Cardiac fibroblast (primary cell): ENCODE data around the gene PDE6G.
"Not testable (repeated sequence)": the region's sequence is repeated elsewhere in the genome, so short reads cannot be mapped to it uniquely, and the experiment has no call there.

Source experiments
- DNase-seq, 2 donors: peaks; one replicate each; pipeline versions ENCODE4 v3.0.0 to v3.0.0-alpha.2; 2010; ENCODE audit warnings: low read depth in 2 of 2
- H3K4me3 ChIP-seq, 2 donors: replicated peaks in 1 of 2; 1 replicate in 1 of 2; 2 replicates in 1 of 2; pipeline ENCODE4 v1.5.1; 2011; ENCODE audit warnings: low read depth in 2 of 2, low read length in 2 of 2, mild to moderate bottlenecking in 2 of 2, moderate library complexity in 1 of 2
- CTCF ChIP-seq: IDR thresholded peaks from one replicate; pipeline ENCODE4 v1.5.1; 2011; ENCODE audit warnings: low read depth, mild to moderate bottlenecking, low read length, inconsistent platforms

PDE6G gene

GRCh38 chr17:81636505-81637288 is 19.6 kb downstream of the PDE6G start, which contains the start of the genes NPLOC4 and TSPAN10:
TSS of gene NPLOC4 (minus strand) at chr17:81637112. CDS start at chr17:81636930, 182 bp downstream.
TSS of gene TSPAN10 (plus strand) at chr17:81637196. CDS start at chr17:81642413, 5,217 bp downstream.
- no peak for TF ChIP-seq CTCF
- peak within 1 kb of the TSS; percentile 65 to 91 for H3K4me3 ChIP-seq
- peak; percentile 85 to 90 for DNase-seq

GRCh38 chr17:81635973-81636504 is 20.3 kb downstream of the PDE6G start:
- TF ChIP-seq CTCF: no peak
- H3K4me3 ChIP-seq: peak overlapping the region; percentile 65 to 91
- DNase-seq: peak in 1 of 2 donors; percentile 65

- TF ChIP-seq CTCF: no peak
- DNase-seq: no peak
- peak overlapping the region in 1 of 2 donors; percentile 91 for H3K4me3 ChIP-seq
These were observed 20.9 kb downstream of the PDE6G start for GRCh38 chr17:81635431-81635830.

- no peak for TF ChIP-seq CTCF
- no peak overlapping the region for H3K4me3 ChIP-seq
- DNase-seq: no peak
These were observed 24.9 kb downstream of the PDE6G start for GRCh38 chr17:81631482-81631881.

DNA sequence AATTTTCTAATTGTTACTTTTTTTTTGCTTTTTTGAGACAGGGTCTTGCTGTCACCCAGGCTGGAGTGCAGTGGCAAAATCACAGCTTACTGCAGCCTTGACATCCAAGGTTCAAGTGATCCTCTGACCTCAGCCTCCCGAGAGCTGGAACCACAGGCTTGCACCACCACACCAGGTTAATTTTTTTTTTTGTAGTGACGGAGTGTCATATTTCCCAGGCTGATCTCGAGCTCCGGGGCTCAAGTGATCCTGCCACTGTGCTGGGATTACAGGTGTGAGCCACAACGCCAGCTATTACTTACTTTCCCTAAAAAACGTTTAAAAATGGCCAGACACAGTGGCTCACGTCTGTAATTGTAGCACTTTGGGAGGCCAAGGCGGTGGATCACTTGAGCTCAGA is 26.1 kb downstream of the PDE6G start:
- DNase-seq: no peak
- H3K4me3 ChIP-seq: no peak overlapping the region
- no peak for TF ChIP-seq CTCF

DNA sequence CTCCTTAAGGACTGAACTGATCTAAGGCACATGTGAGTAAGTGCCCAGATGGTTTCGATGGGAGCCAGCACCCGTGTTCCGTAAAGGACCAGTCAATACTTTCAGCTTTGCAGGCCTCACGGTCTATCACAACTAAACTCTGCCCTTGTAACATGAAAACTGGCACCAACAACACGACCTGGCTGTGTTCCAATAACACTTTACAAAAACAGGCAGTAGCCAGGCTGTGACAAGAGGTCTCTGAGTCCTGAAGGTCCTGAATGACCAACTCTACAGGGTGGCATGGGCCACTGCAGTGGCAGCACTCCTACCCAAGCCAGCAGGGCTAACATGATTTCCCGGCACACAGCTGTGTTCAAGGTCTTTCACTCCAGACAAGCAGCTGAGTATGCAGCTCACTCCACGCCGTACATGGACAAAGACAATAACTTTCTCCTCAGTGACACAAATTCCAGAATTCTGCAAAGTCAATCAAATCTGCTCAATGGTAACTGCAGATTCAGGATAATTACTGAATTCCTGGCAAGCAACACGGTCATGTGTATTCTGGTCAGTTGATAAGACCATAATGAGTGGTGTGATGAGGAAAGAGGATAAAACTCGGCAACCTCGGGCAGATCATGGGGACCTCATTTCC is 34.7 kb downstream of the PDE6G start:
- DNase-seq: peak in 1 of 2 donors; percentile 5
- TF ChIP-seq CTCF: no peak
- no peak overlapping the region for H3K4me3 ChIP-seq

DNA sequence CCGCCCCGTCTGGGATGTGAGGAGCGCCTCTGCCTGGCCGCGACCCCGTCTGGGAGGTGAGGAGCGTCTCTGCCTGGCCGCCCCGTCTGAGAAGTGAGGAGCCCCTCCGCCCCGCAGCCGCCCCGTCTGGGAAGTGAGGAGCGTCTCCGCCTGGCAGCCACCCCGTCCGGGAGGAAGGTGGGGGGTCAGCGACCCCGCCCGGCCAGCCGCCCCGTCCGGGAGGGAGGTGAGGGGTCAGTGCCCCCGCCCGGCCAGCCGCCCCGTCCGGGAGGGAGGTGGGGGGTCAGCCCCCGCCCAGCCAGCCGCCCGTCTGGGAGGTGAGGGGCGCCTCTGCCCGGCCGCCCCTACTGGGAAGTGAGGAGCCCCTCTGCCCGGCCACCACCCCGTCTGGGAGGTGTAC is 38.0 kb downstream of the PDE6G start:
- H3K4me3 ChIP-seq, DNase-seq: not testable (repeated sequence)
